DOHH2 (cell line): Measurements from ENCODE around the gene LRRC55.

ENCODE experiments used
- CTCF ChIP-seq: fragments of 200-600 bp; sonication (generic); IDR thresholded peaks from one replicate; pipeline ENCODE4 v1.5.1; 2014; ENCODE audit warnings: antibody characterized with exemption, mild to moderate bottlenecking, low read depth, low read length; ENCODE audit not compliant: poor library complexity, severe bottlenecking
- EZH2phosphoT487 ChIP-seq: fragments of 200-600 bp; sonication (generic); IDR thresholded peaks from 2 replicates; pipeline ENCODE4 v1.6.1; 2017; ENCODE audit warnings: borderline replicate concordance, mild to moderate bottlenecking, antibody characterized with exemption, low read length, moderate library complexity, mixed read lengths

- no peak for TF ChIP-seq CTCF
- TF ChIP-seq EZH2phosphoT487: no peak
Measured at GRCh38 chr11:57237204-57237681, 55.5 kb downstream of the LRRC55 start, which contains the start of gene APLNR.
